ENCODE results near the gene LRBA. TPM values are rescaled to one million over a fixed set of nuclear protein-coding genes. Genes with fewer than 3 reads are reported as not detected.

LRBA gene
- total RNA-seq, 1 donor from 2014 or later: 66.2 TPM

DNA sequence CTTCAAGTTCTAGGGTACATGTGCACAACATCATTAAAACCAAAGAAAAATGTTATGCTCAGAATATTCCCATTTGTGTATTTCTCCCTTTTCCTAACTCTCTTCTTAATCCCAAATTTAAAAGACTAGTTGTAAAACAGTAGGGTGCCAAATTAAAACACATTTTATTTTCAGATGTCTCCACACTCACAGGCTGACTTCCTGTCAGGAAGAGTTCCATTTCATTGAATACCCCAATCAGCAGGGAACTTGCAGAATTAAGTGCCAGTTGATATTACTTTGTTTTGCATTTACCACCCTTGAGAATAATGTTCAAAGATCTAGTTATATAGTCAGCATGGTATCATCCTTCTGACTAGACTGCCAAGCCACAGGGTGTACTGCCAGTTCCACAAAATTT, 225.2 kb downstream of the LRBA start:
- no peak overlapping the region for H3K4me3 Mint-ChIP-seq
- peaks cover 3% of the 10 kb centered on the region for H3K36me3 Mint-ChIP-seq
- TF ChIP-seq CTCF (IDR thresholded peaks at IDR 0.05; ENCODE audit: unreplicated experiment): no peak
- no peaks in the 10 kb centered on the region for H3K9me3 Mint-ChIP-seq
- DNase-seq (ENCODE audit: low spot score in 2 of 2, unreplicated experiment in 2 of 2): no peak
- peaks cover 8% of the 10 kb centered on the region for H3K4me1 Mint-ChIP-seq
- H3K27me3 Mint-ChIP-seq (ENCODE audit: low read depth): no peaks in the 10 kb centered on the region
- H3K27ac Mint-ChIP-seq: no peak overlapping the region

- Mint-ChIP-seq H3K9me3 (no peaks in the 10 kb centered on the region), H3K4me1 (peaks cover 31% of the 10 kb centered on the region), H3K36me3 (peaks cover 3% of the 10 kb centered on the region), H3K4me3 (no peak overlapping the region), H3K27me3 (ENCODE audit: low read depth) (no peaks in the 10 kb centered on the region), H3K27ac (no peak overlapping the region)
- TF ChIP-seq CTCF (IDR thresholded peaks at IDR 0.05; ENCODE audit: unreplicated experiment): no peak
- no peak for DNase-seq (ENCODE audit: low spot score in 2 of 2, unreplicated experiment in 2 of 2)
Observed at GRCh38 chr4:150784939-150785338, 230.1 kb downstream of the LRBA start.

- H3K27me3 Mint-ChIP-seq (ENCODE audit: low read depth): no peaks in the 10 kb centered on the region
- H3K4me3 Mint-ChIP-seq: no peak overlapping the region
- TF ChIP-seq CTCF (IDR thresholded peaks at IDR 0.05; ENCODE audit: unreplicated experiment): no peak
- no peak overlapping the region for H3K27ac Mint-ChIP-seq
- DNase-seq (ENCODE audit: low spot score in 2 of 2, unreplicated experiment in 2 of 2): no peak
- peaks cover 3% of the 10 kb centered on the region for H3K36me3 Mint-ChIP-seq
- H3K9me3 Mint-ChIP-seq: no peaks in the 10 kb centered on the region
- peaks cover 31% of the 10 kb centered on the region for H3K4me1 Mint-ChIP-seq
Observed at GRCh38 chr4:150784305-150784704, 230.8 kb downstream of the LRBA start.

DNA sequence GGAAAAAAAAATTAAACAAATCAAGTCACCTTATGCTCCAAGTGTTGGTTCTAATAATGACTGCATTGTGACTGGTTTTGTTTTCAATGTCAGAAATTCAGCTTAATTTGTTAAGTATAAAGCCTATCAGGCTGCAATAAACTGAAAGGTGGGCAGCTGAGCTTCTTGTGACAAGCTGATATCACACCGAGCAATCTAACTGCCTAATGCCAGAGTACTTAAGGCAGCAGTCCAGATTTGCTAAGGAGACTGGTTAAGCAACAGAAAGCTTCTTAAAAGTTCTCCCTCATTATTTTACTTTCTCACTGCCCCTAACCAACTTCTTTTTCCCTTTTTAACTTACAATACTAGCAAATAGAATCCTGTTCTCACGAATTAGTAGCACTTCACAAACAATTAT, 232.2 kb downstream of the LRBA start:
- DNase-seq (ENCODE audit: low spot score in 2 of 2, unreplicated experiment in 2 of 2): no peak
- Mint-ChIP-seq H3K4me3 (no peak overlapping the region), H3K9me3 (no peaks in the 10 kb centered on the region), H3K27ac (peak overlapping the region; percentile 85), H3K4me1 (peaks cover 31% of the 10 kb centered on the region), H3K36me3 (peaks cover 3% of the 10 kb centered on the region), H3K27me3 (ENCODE audit: low read depth) (no peaks in the 10 kb centered on the region)
- no peak for TF ChIP-seq CTCF (IDR thresholded peaks at IDR 0.05; ENCODE audit: unreplicated experiment)

DNA sequence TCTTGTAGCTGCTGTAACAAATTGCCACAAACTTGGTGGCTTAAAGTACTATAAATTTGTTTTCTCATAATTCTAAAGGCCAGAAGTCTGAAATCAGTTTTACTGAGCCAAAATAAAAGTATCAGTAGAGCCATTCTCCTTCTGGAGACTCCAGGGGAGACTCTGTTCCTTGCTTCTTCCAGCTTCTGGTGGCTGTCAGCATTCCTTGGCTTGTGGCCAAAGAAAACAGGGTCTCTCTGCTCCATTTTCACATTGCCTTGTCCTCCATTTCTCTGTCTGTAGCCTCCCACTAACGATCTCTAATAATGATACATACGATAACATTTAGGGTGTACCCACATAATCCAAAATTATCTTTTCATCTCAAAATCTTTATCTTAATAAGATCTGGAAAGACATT, 232.8 kb downstream of the LRBA start:
- DNase-seq (ENCODE audit: low spot score in 2 of 2, unreplicated experiment in 2 of 2): peak; percentile 32 to 60
- TF ChIP-seq CTCF (IDR thresholded peaks at IDR 0.05; ENCODE audit: unreplicated experiment): no peak
- H3K36me3 Mint-ChIP-seq: peaks cover 4% of the 10 kb centered on the region
- no peaks in the 10 kb centered on the region for H3K27me3 Mint-ChIP-seq (ENCODE audit: low read depth)
- peak overlapping the region; percentile 85 for H3K27ac Mint-ChIP-seq
- no peaks in the 10 kb centered on the region for H3K9me3 Mint-ChIP-seq
- peaks cover 31% of the 10 kb centered on the region for H3K4me1 Mint-ChIP-seq
- peak overlapping the region; percentile 43 for H3K4me3 Mint-ChIP-seq

DNA sequence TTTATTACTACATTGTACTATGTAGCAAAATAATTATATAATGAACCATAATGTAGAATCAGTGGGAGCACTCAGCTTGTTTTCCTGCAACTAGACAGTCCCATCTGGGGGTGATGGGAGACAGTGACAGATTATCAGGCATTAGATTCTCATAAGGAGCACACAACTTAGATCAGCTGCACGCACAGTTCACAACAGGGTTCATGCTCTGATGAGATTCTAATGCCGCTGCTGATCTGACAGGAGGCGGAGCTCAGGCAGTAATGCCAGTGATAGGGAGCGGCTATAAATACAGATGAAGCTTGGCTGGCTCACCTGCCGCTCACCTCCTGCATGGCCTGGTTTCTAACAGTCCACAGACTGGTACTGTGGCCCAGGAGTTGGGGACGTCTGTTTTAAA, 233.9 kb downstream of the LRBA start:
- H3K27ac Mint-ChIP-seq: peak overlapping the region; percentile 59
- H3K4me1 Mint-ChIP-seq: peaks cover 31% of the 10 kb centered on the region
- no peaks in the 10 kb centered on the region for H3K9me3 Mint-ChIP-seq
- TF ChIP-seq CTCF (IDR thresholded peaks at IDR 0.05; ENCODE audit: unreplicated experiment): no peak
- H3K27me3 Mint-ChIP-seq (ENCODE audit: low read depth): no peaks in the 10 kb centered on the region
- H3K4me3 Mint-ChIP-seq: no peak overlapping the region
- DNase-seq (ENCODE audit: low spot score in 2 of 2, unreplicated experiment in 2 of 2): no peak
- peaks cover 5% of the 10 kb centered on the region for H3K36me3 Mint-ChIP-seq
